Esophagus mucosa (tissue), 1 donor: ENCODE data around the gene POTEE. TPM values are rescaled to one million over a fixed set of nuclear protein-coding genes. Genes with fewer than 3 reads are reported as not detected.
"Not testable (repeated sequence)": the region's sequence is repeated elsewhere in the genome, so short reads cannot be mapped to it uniquely, and the experiment has no call there.

Source experiments
- ATAC-seq: fragments of 200-7000 bp; cut with Tn5 transposase; one replicate; pipeline ENCODE4 v1.9.1; 2020
- total RNA-seq: library from RNA; stranded (reverse); gene quantifications from one replicate; pipeline ENCODE4 v1.2.4, GENCODE V29; 2023
- donor health status: DM: yes; HTN: yes; CAD: no.

POTEE gene
- 0.12 TPM for total RNA-seq

DNA sequence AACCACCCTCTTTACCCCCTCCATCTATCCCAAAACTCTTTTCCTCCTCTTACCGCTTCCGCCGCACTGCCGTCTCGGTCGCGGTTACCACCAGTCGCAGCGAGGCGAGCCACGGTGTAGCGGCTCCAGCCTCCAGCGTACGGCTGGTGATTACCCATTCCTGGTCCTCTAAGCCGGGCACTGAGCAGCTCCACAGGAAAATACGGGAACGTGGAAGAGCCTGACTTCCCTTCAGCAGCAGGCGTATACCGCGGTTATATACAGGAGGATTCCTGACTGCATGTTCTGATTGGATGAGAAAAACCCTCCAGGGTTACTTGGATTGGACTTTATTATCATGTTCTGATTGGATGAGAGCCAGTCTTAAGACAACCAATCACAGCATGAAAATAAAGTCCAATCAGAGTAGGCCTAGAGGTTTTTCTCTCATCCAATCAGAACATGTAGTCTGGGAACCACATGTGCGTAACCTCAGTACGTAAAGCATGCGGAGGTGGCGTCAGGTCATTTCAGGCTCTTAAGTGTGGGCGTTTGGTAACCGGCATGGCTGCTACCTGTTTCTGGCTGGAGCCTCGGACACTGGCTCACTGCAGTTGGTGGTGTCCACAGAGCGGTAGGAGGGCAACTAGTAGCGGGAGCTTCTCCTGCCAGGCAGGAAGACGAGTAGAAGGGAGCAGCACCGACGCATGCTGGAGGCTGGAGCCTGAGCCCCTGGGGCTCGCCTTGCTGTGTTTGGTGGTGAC is at the start of gene POTEE:
TSS of gene POTEE (plus strand) at position 507 of the 743 bp plus-strand sequence. CDS start 8,867 bp downstream, outside the sequence.
- ATAC-seq: not testable (repeated sequence)

DNA sequence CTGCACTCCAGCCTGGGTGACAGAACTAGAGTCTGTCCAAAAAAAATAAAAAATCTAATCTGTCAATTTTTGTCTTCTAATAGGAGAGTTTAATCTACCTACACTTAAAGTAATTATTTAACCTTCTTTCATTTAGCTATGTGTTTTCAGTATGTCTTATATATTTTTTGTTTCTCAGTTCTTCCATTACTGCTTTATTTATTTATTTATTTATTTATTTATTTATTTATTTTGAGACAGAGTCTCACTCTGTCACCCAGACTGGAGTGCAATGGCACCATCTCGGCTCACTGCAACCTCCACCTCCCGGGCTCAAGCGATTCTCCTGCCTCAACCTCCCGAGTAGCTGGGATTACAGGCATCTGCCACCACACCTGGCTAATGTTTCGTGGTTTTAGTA is 43.8 kb upstream of the POTEE start:
- ATAC-seq: not testable (repeated sequence)

DNA sequence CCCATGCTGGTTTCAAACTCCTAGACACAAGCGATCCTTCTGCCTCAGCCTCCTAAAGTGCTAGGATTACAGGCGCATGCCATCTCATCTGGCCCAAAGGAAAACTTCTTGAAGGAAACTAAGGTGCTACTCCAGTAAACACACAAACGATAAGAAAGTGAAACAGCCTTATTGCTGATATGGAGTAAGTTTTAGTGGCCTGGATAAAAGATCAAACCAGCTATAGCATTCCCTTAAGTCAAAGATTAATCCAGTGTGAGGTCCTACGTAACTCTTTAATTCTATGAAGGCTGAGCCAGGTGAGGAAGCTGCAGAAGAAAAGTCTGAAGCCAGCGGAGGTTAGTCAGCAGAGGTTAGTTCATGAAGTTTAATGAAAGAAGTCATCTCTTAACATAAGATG is 40.8 kb upstream of the POTEE start:
- no peak for ATAC-seq

DNA sequence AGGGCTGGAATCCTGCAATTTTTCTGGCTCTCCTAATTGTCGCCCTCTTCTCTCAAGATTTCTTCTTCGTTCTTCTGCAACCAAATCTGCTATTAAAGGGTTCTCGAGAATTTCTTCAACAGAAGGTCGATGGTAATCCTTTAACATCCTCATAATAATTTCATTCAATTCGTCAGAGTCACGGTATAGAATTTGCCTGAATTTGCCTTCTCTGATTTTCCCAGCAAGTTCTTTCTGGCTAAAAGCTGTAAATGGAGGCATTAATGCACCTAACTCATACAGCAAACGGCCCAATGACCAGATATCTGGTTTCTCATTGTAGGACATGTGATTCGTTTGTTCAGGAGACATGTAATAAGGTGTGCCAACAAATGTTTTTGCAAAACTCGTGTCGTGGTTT is 31.3 kb upstream of the POTEE start:
- ATAC-seq: not testable (repeated sequence)

DNA sequence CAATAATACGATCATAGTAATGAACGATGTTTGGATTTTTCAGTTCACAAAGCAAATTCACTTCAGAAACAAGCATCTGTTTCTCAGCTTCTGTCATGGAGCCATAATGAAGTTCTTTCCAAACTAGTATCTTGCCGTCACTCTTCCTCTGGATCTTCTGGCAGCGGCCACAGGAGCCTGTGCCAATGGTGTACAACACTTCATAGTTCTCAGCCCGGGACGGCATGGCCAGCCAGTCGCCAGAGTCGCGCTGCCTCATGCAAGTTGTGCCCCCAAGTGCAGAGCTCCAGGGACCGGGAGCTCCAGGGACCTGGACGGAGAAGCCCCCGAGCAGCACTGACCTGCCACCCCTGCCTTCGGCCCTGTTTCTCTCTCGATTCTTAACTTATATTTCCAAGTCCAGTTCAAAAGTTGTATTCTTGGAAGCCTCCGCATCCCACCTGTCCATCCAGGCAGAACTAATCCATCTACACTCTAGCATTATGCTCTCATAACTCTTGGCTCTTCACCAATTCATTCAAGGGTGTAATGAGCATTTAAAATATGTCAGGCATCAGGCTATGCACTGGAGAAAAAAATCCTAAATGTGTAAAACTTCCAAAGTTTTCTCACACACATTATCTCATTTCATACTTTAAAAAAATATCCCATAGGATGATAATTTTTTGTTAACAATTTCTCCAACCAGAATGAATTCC is 30.5 kb upstream of the POTEE start:
- not testable (repeated sequence) for ATAC-seq

DNA sequence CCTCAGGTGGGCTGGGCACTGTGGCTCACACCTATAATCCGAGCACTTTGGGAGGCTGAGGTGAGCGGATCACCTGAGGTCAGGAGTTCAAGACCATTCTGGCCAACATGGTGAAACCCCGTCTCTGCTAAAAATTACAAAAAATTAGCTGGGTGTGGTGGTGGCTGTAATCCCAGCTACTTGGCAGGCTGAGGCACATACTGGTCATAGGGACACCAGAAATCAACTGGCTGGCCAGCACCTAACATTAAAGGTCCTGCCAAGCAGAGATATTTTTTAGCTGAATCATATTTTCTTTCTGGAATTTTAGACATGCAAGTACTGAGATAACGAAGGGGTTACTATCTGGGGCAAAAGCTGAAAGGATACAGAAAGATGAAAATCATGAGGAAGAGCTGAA is 27.9 kb upstream of the POTEE start:
- ATAC-seq: not testable (repeated sequence)

DNA sequence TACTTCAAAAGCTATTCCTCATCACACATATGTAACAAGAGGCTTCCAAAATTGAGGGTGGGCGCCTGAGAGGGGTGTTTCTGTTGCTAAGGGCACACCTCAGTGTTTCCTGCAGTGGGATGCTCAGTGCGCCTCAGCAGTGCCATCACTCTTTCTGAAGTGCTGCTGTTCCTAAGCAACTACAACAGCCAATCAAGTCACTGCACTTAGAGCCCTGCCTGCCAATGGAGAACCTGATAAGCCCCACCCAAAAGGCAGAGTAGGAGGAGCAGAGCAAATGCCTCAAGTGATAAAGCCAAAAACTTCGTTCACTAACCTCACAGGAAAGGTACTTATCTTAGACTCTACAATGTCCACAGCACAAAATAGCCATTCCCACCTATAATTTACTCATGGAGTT is 15.9 kb upstream of the POTEE start:
- ATAC-seq: not testable (repeated sequence)

DNA sequence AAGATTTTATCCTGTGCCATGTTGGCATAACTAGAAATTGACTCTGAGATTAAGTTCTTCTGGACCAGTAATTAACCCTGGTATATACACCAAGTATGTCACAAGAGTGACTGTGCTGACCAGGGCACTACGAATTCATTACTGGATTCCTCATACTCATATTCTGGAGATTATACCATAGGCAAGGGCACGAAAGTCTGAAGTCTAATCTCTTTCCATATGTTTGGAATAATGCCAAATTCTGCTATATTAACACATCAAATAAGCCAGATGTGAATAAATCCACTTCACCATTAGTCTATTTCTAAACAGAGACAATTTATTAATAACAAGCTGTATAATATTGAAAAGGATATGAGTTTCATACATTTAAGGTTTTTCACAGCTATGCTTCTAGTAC is 13.2 kb upstream of the POTEE start:
- ATAC-seq: not testable (repeated sequence)

DNA sequence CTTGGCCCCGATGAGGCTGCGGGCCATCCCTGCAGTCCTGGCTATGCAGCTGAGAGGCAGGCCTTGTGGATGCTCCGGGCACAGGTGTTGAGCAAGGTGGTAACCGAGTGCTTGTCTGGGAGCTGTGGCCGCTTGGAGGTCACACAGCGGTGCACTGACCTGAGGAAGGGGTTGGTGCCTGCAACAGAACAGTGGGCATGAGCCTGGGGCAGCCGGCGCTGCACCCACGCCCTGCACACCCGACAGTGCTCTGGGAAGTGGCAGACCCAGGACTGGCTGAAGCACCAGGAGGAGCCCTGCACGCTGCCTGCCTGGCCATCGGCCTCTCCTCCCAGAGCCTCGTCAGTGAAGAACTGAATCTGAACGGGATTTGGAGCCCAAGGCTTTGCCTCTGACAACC is 8.2 kb upstream of the POTEE start:
- ATAC-seq: no peak

DNA sequence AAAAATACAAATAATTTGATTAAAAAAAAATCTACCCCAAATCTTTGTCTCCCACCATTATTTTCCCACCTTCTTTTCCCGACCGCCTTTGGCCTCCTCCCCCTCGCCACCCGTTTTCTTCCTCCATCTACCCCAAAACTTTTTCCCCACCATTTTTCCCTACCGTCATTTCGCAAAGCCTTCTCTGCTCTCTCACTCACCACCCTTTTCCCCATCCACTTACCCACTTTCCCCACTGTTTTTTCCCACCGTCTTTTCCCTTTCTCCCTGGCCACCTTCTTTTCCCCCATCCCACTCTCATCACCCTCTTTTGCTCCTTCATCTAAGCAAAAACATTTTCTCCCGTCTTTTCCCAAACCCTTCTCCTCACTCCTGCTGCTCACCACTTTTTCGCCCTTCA is 1.5 kb upstream of the POTEE start:
- ATAC-seq: not testable (repeated sequence)

DNA sequence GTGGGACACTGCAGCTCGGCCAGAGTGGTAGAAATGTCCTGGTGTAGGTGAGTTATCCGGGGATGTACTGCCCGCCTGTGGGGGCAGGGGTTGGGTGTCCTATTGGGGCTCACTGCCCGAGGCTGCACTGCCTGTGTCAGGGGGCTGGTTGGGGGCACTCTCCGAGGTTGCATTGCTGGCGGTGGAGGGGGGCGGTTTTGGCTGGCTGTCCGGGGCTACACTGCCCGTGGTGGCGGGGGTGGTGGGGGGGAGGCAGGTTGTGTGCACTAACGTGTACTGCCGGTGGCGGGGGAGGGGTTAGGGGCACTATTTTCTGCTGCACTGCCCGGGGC is 403 bp downstream of the POTEE start:
- not testable (repeated sequence) for ATAC-seq

DNA sequence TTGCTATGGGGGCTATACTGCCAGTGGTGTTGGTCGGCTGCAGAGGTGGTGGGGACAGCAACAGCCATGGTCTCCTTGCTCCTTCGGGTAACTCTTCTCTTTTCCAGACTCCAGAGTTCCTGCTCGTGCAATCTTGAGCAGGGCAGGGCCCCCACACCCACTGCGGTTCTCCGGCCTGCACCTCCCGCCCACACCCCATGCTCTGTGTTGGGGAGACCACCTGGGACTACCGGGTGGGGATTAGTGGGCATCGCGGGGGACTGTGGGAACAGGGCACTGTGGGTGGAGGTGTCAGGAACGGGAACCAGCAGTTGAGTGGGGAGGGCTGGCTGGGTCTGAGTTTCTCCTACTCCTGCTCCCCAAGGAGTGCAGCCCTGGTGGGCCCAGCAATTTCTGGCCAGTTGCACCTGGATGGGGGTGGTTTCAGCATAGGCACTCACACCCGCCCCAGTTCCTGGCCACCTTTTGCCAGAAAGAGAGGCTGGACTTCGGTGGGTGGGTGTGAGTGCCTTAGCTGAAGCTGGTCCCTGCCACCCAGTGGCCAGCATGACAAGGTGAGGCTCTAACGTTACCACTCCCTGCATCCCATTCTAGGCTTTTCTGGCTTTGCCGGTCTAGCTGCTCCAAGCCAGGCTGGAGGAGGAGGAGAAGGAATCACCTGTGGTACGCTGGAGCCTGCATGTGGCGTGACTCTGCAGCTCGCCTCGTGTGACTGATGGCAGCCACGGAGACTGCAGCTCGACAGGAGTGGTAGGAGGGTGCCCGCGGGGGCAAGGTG is 1.3 kb downstream of the POTEE start:
- not testable (repeated sequence) for ATAC-seq

DNA sequence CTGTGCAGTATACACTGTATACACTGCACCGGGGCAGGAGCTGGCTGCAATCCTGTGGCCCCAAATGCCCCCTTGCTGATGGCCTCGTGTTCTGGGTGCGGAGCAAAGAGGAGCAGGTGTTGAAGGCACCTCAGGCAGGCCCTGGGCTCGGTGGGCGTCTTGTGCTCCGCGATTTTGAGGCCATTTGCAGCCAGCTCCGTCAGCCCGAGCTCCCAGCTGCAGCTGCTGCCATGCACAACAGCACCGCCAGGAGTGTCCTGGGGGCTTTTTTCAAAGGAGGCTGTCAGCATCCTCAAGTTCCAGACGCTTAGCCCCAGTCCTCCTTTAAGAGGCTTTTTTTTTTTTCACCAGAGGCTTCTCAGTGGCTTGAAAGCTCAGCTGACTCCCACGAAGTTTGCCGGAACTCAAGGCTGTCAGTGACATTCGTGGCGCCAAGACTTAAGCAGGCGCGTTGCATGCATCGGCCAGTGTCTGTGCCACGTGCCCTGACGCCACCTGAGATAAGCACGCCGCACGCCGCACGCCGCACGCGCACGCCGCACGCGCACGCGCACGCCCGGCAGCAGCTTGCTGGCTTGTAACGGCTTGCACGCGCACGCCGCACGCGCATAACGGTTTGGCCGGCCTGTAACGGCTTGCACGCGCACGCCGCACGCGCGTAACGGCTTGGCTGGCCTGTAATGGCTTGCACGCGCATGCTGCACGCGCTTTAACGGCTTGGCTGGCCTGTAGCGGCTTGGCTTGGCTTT is 8.1 kb downstream of the POTEE start:
- ATAC-seq: not testable (repeated sequence)

DNA sequence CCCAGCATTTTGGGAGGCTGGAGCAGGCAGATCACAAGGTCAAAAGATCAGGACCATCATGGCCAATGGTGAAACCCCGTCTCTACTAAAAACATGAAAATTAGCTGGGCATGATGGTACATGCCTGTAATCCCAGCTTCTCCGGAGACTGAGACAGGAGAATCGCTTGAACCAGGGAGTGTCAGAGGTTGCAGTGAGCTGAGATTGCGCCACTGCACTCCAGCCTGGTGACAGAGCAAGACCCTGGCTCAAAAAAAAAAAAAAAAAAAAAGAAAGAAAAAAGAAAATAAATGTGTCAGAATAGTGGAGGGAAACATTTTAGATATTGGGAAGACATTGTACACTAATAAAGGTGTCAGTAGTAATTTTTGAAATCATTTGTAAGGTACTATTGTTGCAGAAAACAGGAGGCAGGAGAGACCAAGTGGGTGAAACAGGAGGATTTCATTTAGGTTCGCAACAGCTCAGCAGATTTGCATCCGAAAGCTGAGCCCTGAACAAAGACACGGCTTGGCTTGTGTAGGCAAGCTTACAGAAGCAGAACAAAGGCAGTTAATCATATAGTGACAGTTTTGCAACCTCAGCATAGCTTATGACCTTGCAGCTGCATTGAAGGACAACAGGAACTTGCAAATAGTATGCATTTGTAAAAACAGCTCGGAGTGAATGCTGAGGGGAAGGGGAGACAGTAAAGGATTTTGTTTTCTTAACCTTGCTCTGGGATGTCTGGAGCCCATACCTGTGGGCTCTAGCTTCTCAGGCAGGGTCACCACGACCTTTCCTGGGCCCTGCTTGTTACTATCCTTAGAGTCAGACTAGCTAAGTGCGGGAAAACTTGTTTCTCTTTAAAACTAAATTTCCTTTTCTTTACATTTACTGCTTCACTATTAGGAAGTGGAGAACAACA is 26.5 kb downstream of the POTEE start:
- ATAC-seq: not testable (repeated sequence)

Other genes starting within 250 kb of the POTEE start
- 42.9 TPM for gene FAM168B, start 116.1 kb upstream of the POTEE start, total RNA-seq
- 30.8 TPM for gene PLEKHB2, start 104.2 kb upstream of the POTEE start, total RNA-seq
- not detected for gene RAB6D, start 154.6 kb downstream of the POTEE start, total RNA-seq